ENCODE measurements around the gene ASCL4. TPM values are rescaled to one million over a fixed set of nuclear protein-coding genes. Genes with fewer than 3 reads are reported as not detected.

ASCL4 gene
- polyA plus RNA-seq, 1 of the 3 experiments (the other 2 are of a cell fraction) = not detected

GRCh38 chr12:107749083-107749482 lies 25.4 kb upstream of the ASCL4 start:
- Histone ChIP-seq H3F3A (replicated peaks; ENCODE audit: insufficient read depth) (peaks cover 37% of the 10 kb centered on the region), H3K9ac (peak overlapping the region; percentile 34; the same call in 1 of the 2 replicates), H3K9me3 (no peaks in the 10 kb centered on the region), H3K4me2 (peak overlapping the region; percentile 78), H3K9me2 (no peaks in the 10 kb centered on the region), H3K27me3 (ENCODE audit: insufficient read depth) (no peaks in the 10 kb centered on the region), H3K4me1 (ENCODE audit: control insufficient read depth in 1 of 2, insufficient read depth in 2 of 2, low read depth in 1 of 2, low read length in 1 of 2) (peaks cover 0 to 11% of the 10 kb centered on the region in 2 experiments; a peak in 1 of 4 replicates), H3K79me2 (ENCODE audit: insufficient read depth) (peaks cover 68% of the 10 kb centered on the region), H3K36me3 (replicated peaks in 1 of 2; ENCODE audit: control insufficient read depth in 1 of 2, insufficient read depth in 2 of 2, low read length in 1 of 2) (peaks cover 47 to 74% of the 10 kb centered on the region in 2 experiments), H2AFZ (ENCODE audit: low read depth) (no peak overlapping the region), H3K27ac (ENCODE audit: low read depth in 2 of 2, low read length in 1 of 2) (peak overlapping the region in 1 of 2 experiments; percentile 90; a peak in 2 of 4 replicates), H3K4me3 (ENCODE audit: low read depth in 2 of 2, low read length in 1 of 2) (peak overlapping the region in 1 of 2 experiments; percentile 27; a peak in 1 of 4 replicates), H4K20me1 (ENCODE audit: insufficient read depth) (peaks cover 11% of the 10 kb centered on the region; the same call in 1 of the 2 replicates)
- ChIA-PET CTCF (interaction anchor here (1.0 to 3.4 kb wide), 3 partner anchors 9 to 136 kb away, joined by 3 to 8 read pairs (median 6); no protein-coding TSS in a partner anchor), POLR2A (no interaction called here)
- 58% methylated on average over 1 of the region's 1 CpG for WGBS (ENCODE audit: low lambda C conversion rate)
- no peak for DNase-seq
- no peak for TF ChIP-seq TEAD4 (IDR thresholded peaks at IDR 0.05; ENCODE audit: borderline replicate concordance, insufficient read depth)
- TF ChIP-seq FOSL2 (IDR thresholded peaks at IDR 0.05; ENCODE audit: borderline replicate concordance, low read depth) = no peak
- no peak for TF ChIP-seq EP300 (IDR thresholded peaks at IDR 0.05; ENCODE audit: borderline replicate concordance in 1 of 2, low read depth in 1 of 2, low read length in 1 of 2)
- no peak for TF ChIP-seq REST (IDR thresholded peaks at IDR 0.05; ENCODE audit: low read depth, low read length)
- no peak for TF ChIP-seq CTCF (IDR thresholded peaks at IDR 0.05)
- TF ChIP-seq GATA2 (CRISPR knock-in tag; IDR thresholded peaks at IDR 0.05) = no peak
- no peak for TF ChIP-seq NFIC (IDR thresholded peaks at IDR 0.05; ENCODE audit: borderline replicate concordance)
- no peak for TF ChIP-seq FOXJ3 (CRISPR knock-in tag; IDR thresholded peaks at IDR 0.05)
- no peak for TF ChIP-seq MEF2A (IDR thresholded peaks at IDR 0.05; ENCODE audit: borderline replicate concordance, low read depth)
- no peak for TF ChIP-seq RFX5 (IDR thresholded peaks at IDR 0.05; ENCODE audit: low read length)
- TF ChIP-seq JUND (IDR thresholded peaks at IDR 0.05) = no peak
- no peak for TF ChIP-seq PBX3 (IDR thresholded peaks at IDR 0.05)
- no peak for TF ChIP-seq MAX (IDR thresholded peaks at IDR 0.05; ENCODE audit: low read depth)
- no peak for TF ChIP-seq ZBTB33 (IDR thresholded peaks at IDR 0.05; ENCODE audit: borderline replicate concordance, low read depth)
